T-cell (primary cell): Measurements from ENCODE around the gene TBC1D16. TPM values are rescaled to one million over a fixed set of nuclear protein-coding genes. Genes with fewer than 3 reads are reported as not detected.

ENCODE experiments used
- ATAC-seq, 4 experiments: fragments of 200-7000 bp in 3 of 4; fragments of 150-1000 bp in 1 of 4; cut with Tn5 transposase; replicated peaks in 1 of 4; 1 replicate in 3 of 4; 2 replicates in 1 of 4; pipeline ENCODE4 v1.10.0; 2021; ENCODE audit warnings: moderate library complexity in 3 of 4, mild to moderate bottlenecking in 2 of 4, moderate number of reproducible peaks in 1 of 4
- CTCF ChIA-PET, 2 donors: fragments of 300-600 bp; sonication (Branson Sonifier 250); formaldehyde crosslinking; loops; one replicate each; lab custom pipeline; 2022; ENCODE audit warnings: antibody characterized with exemption in 2 of 2; lab: Charles Lee
- POLR2A ChIA-PET, 2 donors: fragments of 300-600 bp; sonication (Branson Sonifier 250); formaldehyde crosslinking; loops; one replicate each; lab custom pipeline; 2022; ENCODE audit warnings: antibody characterized with exemption in 2 of 2; lab: Charles Lee
- DNase-seq, 35 experiments: peaks; one replicate each; pipeline versions ENCODE4 v3.0.0 to v3.0.0-alpha.2; 2013 to 2023
- H3K27ac ChIP-seq: one replicate; pipeline ENCODE4 v1.5.1; 2013; ENCODE audit warnings: low read length
- H3K27me3 ChIP-seq, 2 experiments: replicated peaks in 1 of 2; 1 replicate in 1 of 2; 2 replicates in 1 of 2; pipeline versions ENCODE4 v1.6.1 to v1.7.0; 2013; ENCODE audit warnings: low read length in 1 of 2, mixed read lengths in 1 of 2; ENCODE audit not compliant: control insufficient read depth in 2 of 2, insufficient read depth in 2 of 2; ENCODE audit errors: extremely low read depth in 1 of 2
- H3K36me3 ChIP-seq, 2 donors: 1 replicate in 1 of 2; 2 replicates in 1 of 2; pipeline versions ENCODE4 v1.6.1 to v1.7.0; 2013; ENCODE audit warnings: low read length in 1 of 2; ENCODE audit not compliant: control insufficient read depth in 2 of 2, insufficient read depth in 1 of 2; ENCODE audit errors: extremely low read depth in 1 of 2
- H3K4me1 ChIP-seq, 2 experiments: 1 replicate in 1 of 2; 2 replicates in 1 of 2; pipeline versions ENCODE4 v1.6.1 to v1.7.0; 2013; ENCODE audit warnings: low read length in 2 of 2, mixed read lengths in 1 of 2; ENCODE audit not compliant: insufficient read depth in 2 of 2, control insufficient read depth in 1 of 2; ENCODE audit errors: extremely low read depth in 1 of 2
- H3K4me3 ChIP-seq, 2 donors: 1 replicate in 1 of 2; 2 replicates in 1 of 2; pipeline versions ENCODE4 v1.5.1 to v1.7.0; 2013; ENCODE audit warnings: mild to moderate bottlenecking in 2 of 2, low read length in 1 of 2, moderate library complexity in 1 of 2; ENCODE audit not compliant: control insufficient read depth in 1 of 2; ENCODE audit errors: extremely low read depth in 1 of 2
- H3K9me3 ChIP-seq: 2 replicates; pipeline ENCODE4 v1.7.0; 2013
- H3K27ac Mint-ChIP-seq, 2 donors: one replicate each; pipeline ENCODE4 v1.8.0; 2020 to 2021; ENCODE audit warnings: mild to moderate bottlenecking in 2 of 2, mixed read lengths in 2 of 2
- H3K27me3 Mint-ChIP-seq, 2 donors: one replicate each; pipeline ENCODE4 v1.8.0; 2021 to 2022; ENCODE audit warnings: mixed read lengths in 2 of 2
- H3K36me3 Mint-ChIP-seq: one replicate; pipeline ENCODE4 v1.8.0; 2021; ENCODE audit warnings: mixed read lengths
- H3K4me1 Mint-ChIP-seq, 3 donors: one replicate each; pipeline ENCODE4 v1.8.0; 2020 to 2022; ENCODE audit warnings: mixed read lengths in 3 of 3, mild to moderate bottlenecking in 1 of 3
- H3K4me3 Mint-ChIP-seq, 3 donors: one replicate each; pipeline ENCODE4 v1.8.0; 2020 to 2022; ENCODE audit warnings: mild to moderate bottlenecking in 3 of 3, mixed read lengths in 3 of 3, moderate library complexity in 3 of 3
- H3K9me3 Mint-ChIP-seq, 3 donors: one replicate each; pipeline ENCODE4 v1.8.0; 2020 to 2022; ENCODE audit warnings: mixed read lengths in 3 of 3
- WGBS: methylation state at CpG from one replicate; pipeline ENCODE4 v1.1.5; 2013; ENCODE audit warnings: missing lambda C conversion rate; ENCODE audit not compliant: insufficient coverage; 5-methylcytosine and 5-hydroxymethylcytosine counted together
- total RNA-seq, 35 experiments: library from RNA in 6 of 35; stranded (reverse) in 6 of 35; fragments of 120-200 nt in 1 of 35; gene quantifications; one replicate each; pipeline versions ENCODE4 v1.2.1 to v1.2.4 and lab custom pipeline; 2013 to 2026

The TBC1D16 gene
- total RNA-seq, 5 donors from 2014 or later (not counting 1 experiment from before 2014, with no cell fraction given): 1.9 to 6.1 (median 3.4) TPM

DNA sequence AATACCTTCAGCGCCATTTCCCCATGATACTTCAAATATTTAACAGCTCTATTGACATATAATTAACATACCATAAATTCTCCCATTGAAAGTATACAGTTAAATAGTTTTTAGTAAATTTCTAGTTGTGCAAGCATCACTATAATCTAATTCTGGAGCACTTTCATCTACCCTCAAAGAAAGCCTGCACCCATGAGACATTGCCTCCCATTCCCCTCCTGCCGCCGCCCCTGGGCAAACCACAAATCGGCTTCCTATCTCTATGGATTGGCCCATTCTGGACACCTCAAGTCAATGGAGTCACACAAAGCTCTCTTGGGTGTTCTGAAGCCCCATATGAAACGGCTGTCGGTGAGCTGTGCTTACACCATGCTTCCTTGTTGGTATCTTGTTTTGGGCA is 119.2 kb downstream of the TBC1D16 start:
- no peak for ATAC-seq
- POLR2A ChIA-PET: no interaction called here

GRCh38 chr17:79915850-79916430 is 119.7 kb downstream of the TBC1D16 start:
- ATAC-seq: peak in 1 of 4 experiments; percentile 52
- Mint-ChIP-seq H3K36me3 (no peaks in the 10 kb centered on the region), H3K9me3 (no peaks in the 10 kb centered on the region), H3K4me1 (no peaks in the 10 kb centered on the region), H3K27ac (no peak overlapping the region), H3K27me3 (peaks cover 5 to 7% of the 10 kb centered on the region in 2 donors), H3K4me3 (no peak overlapping the region)
- H3K27me3 ChIP-seq: peaks cover 0 to 64% of the 10 kb centered on the region in 2 experiments
- ChIA-PET POLR2A (no interaction called here), CTCF (no interaction called here)
- 51% methylated on average over 15 of the region's 23 CpGs for WGBS
- H3K4me3 ChIP-seq: no peak overlapping the region
- no peaks in the 10 kb centered on the region for H3K9me3 ChIP-seq
- peak in 8 of 35 experiments; percentile 15 to 41 (median 24) for DNase-seq
- H3K36me3 ChIP-seq: no peaks in the 10 kb centered on the region
- H3K4me1 ChIP-seq: peaks cover 0 to 7% of the 10 kb centered on the region in 2 experiments
- no peak overlapping the region for H3K27ac ChIP-seq

More for the DNA sequence above, 119.2 kb downstream of the TBC1D16 start:
- CTCF ChIA-PET: no interaction called here
- H3K27me3 ChIP-seq: peaks cover 0 to 68% of the 10 kb centered on the region in 2 experiments
- no peak overlapping the region for H3K4me3 ChIP-seq
- no peaks in the 10 kb centered on the region for H3K36me3 ChIP-seq
- H3K27ac ChIP-seq: no peak overlapping the region
- H3K4me1 ChIP-seq: peaks cover 0 to 12% of the 10 kb centered on the region in 2 experiments
- H3K9me3 Mint-ChIP-seq: no peaks in the 10 kb centered on the region
- 80% methylated on average over 2 of the region's 6 CpGs for WGBS
- DNase-seq: no peak
- H3K36me3 Mint-ChIP-seq: no peaks in the 10 kb centered on the region
- no peak overlapping the region for H3K4me3 Mint-ChIP-seq
- H3K4me1 Mint-ChIP-seq: peaks cover 0 to under 1% (median 0%) of the 10 kb centered on the region in 3 donors
- H3K9me3 ChIP-seq: no peaks in the 10 kb centered on the region
- no peak overlapping the region for H3K27ac Mint-ChIP-seq
- peaks cover 5 to 7% of the 10 kb centered on the region in 2 donors for H3K27me3 Mint-ChIP-seq

- ATAC-seq (no peak), DNase-seq (no peak)
- Mint-ChIP-seq H3K4me3 (no peak overlapping the region), H3K36me3 (no peaks in the 10 kb centered on the region), H3K27me3 (peaks cover 5 to 7% of the 10 kb centered on the region in 2 donors), H3K4me1 (no peaks in the 10 kb centered on the region), H3K9me3 (no peaks in the 10 kb centered on the region), H3K27ac (no peak overlapping the region)
- Histone ChIP-seq H3K4me1 (no peaks in the 10 kb centered on the region), H3K36me3 (no peaks in the 10 kb centered on the region), H3K27me3 (peaks cover 0 to 59% of the 10 kb centered on the region in 2 experiments), H3K9me3 (no peaks in the 10 kb centered on the region), H3K27ac (no peak overlapping the region), H3K4me3 (no peak overlapping the region)
- ChIA-PET POLR2A (no interaction called here), CTCF (no interaction called here)
- WGBS: 59% methylated on average over 19 of the region's 19 CpGs
These were observed 120.6 kb downstream of the TBC1D16 start for GRCh38 chr17:79914813-79915740.

DNA sequence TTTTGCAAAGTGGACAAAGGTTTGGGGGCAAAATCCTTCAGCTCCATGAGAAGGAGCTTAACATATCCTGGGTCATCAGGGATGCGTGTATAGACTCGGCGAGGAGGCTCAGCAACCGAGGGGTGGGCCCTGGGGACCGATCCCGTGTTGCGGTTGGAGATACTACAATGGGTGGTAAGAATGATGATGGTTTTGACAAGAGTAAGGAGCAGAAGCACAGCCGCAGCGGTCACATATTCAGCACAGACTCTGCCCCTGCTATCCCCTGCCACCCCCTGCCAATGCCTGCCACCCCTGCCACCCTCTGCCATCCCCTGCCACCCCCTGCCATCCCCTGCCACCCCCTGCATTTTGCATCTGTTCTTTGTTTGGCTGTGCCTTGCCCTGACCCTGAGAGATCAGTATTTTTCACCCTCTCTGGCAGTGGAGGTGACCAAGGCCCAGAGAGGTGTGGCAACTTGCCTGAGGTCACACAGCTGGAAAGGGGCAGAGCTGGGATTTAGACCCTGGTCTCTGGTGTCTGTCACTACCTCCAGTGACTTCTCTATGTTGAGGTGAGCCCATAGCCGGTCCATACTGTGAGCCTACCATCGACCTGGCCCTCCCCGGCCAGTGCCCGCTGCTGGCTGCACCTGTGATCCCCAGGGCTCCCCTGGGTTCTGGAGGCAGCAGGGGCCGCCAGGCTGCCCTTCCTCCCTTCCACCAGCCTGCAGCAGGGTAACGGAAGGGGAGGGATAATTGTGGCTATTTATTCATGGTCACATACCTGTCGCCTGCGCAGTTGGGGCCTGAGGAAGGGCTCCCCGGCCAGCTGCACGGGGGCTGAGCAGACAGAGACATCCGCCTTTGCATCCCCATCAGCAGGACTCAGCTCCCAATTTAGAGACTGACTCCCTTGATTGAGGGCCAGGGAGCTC is 121.5 kb downstream of the TBC1D16 start:
- no peaks in the 10 kb centered on the region for H3K4me1 ChIP-seq
- peaks cover 0 to 53% of the 10 kb centered on the region in 2 experiments for H3K27me3 ChIP-seq
- DNase-seq: no peak
- H3K9me3 ChIP-seq: no peaks in the 10 kb centered on the region
- no peak overlapping the region for H3K27ac ChIP-seq
- ChIA-PET POLR2A (no interaction called here), CTCF (no interaction called here)
- H3K4me3 ChIP-seq: no peak overlapping the region
- no peak overlapping the region for H3K27ac Mint-ChIP-seq
- no peaks in the 10 kb centered on the region for H3K4me1 Mint-ChIP-seq
- no peaks in the 10 kb centered on the region for H3K36me3 Mint-ChIP-seq
- no peaks in the 10 kb centered on the region for H3K36me3 ChIP-seq
- H3K27me3 Mint-ChIP-seq: peaks cover 5 to 6% of the 10 kb centered on the region in 2 donors
- H3K9me3 Mint-ChIP-seq: no peaks in the 10 kb centered on the region
- WGBS: 94% methylated on average over 9 of the region's 20 CpGs
- ATAC-seq: no peak
- no peak overlapping the region for H3K4me3 Mint-ChIP-seq

GRCh38 chr17:79913451-79913850 is 122.2 kb downstream of the TBC1D16 start:
- Mint-ChIP-seq H3K4me1 (no peaks in the 10 kb centered on the region), H3K9me3 (no peaks in the 10 kb centered on the region), H3K36me3 (no peaks in the 10 kb centered on the region), H3K27me3 (peaks cover 5% of the 10 kb centered on the region in 2 donors), H3K4me3 (no peak overlapping the region), H3K27ac (no peak overlapping the region)
- Histone ChIP-seq H3K36me3 (no peaks in the 10 kb centered on the region), H3K4me1 (no peaks in the 10 kb centered on the region), H3K9me3 (no peaks in the 10 kb centered on the region), H3K27ac (no peak overlapping the region), H3K27me3 (peaks cover 0 to 51% of the 10 kb centered on the region in 2 experiments), H3K4me3 (no peak overlapping the region)
- CTCF ChIA-PET: no interaction called here
- DNase-seq (no peak), ATAC-seq (no peak)
- 87% methylated on average over 9 of the region's 9 CpGs for WGBS
- POLR2A ChIA-PET: no interaction called here
